HG02852 (cell line): ENCODE data around the gene RPL36A.

Source experiments
- ATAC-seq: cut with Tn5 transposase; IDR thresholded peaks from one replicate; pipeline ENCODE4 v1.9.1; 2021; ENCODE audit warnings: mild to moderate bottlenecking, moderate library complexity; ENCODE audit not compliant: unreplicated experiment

Gene RPL36A

GRCh38 chrX:101390664-101391525, at the start of gene RPL36A:
RPL36A (plus strand) TSS chrX:101391011; CDS start chrX:101391044, 33 bp downstream.
- ATAC-seq: peak; percentile 78

GRCh38 chrX:101347859-101348451, 42.9 kb upstream of the RPL36A start:
- ATAC-seq: peak; percentile 11

DNA sequence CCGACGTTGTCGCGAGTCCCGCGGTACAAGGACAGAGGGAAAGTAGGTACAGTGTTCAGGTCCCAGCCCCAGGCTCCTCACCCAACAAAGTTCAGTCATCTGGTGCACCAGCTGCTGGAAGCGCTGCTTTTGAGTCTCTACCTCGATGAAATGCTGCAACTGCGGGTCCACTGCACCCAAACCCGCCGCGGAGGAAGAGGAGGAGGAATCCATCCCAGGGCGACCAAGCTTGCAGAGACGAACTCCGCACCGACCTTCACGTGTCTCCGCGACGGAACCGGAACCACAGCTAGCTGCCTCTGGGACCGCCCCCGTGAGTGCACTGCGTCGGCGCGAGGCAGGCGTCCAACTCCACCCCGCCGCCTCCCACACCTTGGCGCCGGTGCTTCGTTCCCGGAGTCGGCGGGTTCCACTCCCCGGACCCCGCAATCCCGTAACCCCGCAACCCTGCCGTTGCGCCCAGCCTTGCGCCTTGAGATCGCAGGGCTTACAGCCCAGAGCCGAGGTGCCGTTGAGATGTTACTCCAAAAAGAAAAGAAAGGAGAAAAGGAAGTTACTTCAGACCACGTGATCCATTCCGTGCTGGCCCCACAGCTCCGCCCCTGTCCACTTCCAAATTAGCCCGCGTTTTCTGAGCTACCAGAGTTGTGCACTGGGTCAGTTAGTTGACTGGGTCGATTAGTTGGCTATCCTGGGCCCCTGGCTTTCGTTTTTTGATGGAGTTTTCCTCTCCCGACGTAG, 42.2 kb upstream of the RPL36A start, which contains the start of gene TIMM8A:
TSS of gene TIMM8A (minus strand) at position 291 of the 741 bp plus-strand sequence. CDS start at position 213, 78 bp downstream.
- ATAC-seq: peak; percentile 97

DNA sequence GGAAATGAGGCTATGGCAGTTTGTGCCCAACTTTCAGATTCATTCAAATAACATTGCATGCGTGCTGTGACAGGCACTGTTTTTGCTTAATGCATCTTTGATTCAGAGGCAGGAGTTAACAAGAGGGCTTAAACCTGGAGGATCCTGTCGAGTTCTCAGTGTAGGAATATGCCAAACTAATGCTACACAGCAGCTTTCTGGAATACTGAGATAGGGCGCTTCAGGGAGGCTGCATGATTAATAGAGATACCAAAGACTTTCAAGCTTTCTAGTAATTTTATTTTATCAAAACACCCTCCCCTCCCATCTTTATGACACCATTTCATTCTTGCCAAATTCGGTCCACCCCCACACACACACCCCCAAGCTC, 41.6 kb upstream of the RPL36A start:
- ATAC-seq: no peak

- no peak for ATAC-seq
Measured at GRCh38 chrX:101357166-101357795, 33.5 kb upstream of the RPL36A start.

GRCh38 chrX:101359966-101360365, 30.8 kb upstream of the RPL36A start:
- ATAC-seq: no peak

- ATAC-seq: no peak
Measured at GRCh38 chrX:101360390-101360789, 30.4 kb upstream of the RPL36A start.

- ATAC-seq: no peak
Measured at GRCh38 chrX:101362116-101362515, 28.7 kb upstream of the RPL36A start.

DNA sequence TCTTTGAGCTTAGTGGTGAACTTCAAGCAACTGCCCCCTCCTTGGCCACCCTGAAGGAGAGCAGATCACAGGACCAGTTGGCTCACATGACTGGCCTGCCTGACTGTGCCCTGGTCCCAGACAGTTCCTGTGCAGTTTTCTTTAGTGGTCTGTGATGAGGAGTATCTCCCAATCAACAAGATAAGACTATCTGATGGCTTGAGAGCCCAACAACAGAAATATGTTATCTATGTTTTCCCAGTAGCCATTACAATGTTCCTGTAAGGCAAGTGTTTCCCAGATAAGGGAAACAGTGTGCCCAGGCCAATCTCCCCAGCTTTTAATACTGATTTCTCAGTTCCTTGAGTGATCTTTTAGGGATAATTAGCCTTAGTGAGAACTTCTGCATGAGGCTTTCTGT, 28.1 kb upstream of the RPL36A start:
- no peak for ATAC-seq

GRCh38 chrX:101365301-101365795, 25.5 kb upstream of the RPL36A start:
- ATAC-seq: no peak

- ATAC-seq: no peak
Measured at GRCh38 chrX:101368800-101369199, 22.0 kb upstream of the RPL36A start.

GRCh38 chrX:101369687-101370086, 21.1 kb upstream of the RPL36A start:
- ATAC-seq: no peak

GRCh38 chrX:101370888-101371504, 19.8 kb upstream of the RPL36A start:
- ATAC-seq: peak; percentile 78

DNA sequence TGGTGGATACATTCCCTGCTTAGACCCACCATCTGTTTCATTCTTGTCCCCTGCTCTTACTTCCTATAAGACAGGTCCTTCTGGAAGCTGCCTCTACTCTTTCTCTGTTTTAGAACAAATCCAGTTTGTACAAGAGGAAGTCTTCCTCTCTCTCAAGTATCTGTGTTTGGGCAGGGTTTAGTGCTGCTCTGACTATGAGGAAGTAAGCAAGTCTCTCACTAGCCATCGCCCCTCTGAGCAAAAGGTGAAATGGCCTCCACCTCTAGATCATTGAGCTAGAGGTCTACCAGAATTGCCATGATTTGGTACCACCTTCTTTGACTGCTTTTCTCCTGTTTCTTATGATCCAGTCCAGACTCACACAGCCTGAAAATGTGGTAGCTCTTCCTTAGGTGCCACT, 13.3 kb upstream of the RPL36A start:
- no peak for ATAC-seq

DNA sequence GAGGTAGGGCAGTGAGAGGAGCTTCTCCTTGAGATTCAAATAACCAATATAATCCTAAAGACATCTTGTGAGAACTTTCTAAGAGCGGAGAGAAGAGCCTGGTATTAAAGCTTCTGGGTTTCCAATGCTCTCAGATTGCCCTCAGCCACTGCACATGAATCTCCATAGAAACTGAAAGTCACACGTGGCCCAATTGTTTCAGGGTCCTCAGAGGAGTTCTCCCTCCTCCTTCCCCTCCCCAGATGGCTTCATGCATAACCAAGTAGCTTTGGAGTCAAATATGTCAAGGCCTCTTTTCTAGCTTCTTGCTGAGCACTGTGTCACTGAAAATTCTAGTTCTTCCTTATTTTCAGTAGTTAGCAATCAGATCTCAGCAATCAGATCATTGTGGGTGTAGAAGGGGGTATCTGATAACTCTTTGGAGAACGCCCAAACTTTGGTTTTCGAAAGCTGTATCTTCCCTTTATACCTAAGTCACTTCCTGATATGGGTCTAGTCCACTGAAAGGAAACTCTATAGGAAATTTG, 7.1 kb upstream of the RPL36A start:
- ATAC-seq: peak; percentile 75

DNA sequence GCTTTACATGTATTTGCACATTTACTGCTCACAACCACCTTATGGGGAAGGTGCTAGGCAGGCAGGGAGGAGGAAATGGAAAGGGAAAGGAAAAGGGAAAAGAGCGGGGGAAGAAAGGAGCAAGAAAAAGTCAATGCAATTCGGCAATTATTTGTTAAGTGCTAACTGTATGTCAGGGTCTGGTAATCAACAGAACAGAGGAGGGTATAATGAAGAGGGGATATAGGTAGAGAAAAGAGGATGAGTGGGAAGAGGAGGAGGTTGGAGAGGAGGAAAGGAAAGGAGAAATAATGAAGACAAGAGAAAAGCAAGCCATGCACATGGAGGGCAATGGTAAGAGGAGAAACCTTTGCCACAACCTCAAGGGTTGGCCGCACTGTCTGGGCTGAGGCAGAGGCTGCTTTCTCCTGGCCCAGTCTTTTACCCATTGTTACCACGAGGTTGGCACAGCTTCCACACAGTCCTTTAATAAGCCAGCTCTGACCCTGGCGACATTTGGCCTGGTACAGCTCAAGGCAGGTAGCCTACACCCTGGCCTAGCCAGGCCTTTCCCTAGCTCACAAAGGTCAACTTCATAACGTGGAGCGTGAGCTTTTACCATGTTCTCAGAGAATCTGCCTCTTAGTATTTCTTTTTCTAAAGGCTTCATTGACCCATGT, 5.7 kb upstream of the RPL36A start:
- no peak for ATAC-seq

GRCh38 chrX:101385795-101386541, 4.8 kb upstream of the RPL36A start, which contains the start of gene BTK:
BTK (minus strand) TSS chrX:101386191; CDS start chrX:101375284, 10,907 bp downstream.
- ATAC-seq: peak; percentile 64

DNA sequence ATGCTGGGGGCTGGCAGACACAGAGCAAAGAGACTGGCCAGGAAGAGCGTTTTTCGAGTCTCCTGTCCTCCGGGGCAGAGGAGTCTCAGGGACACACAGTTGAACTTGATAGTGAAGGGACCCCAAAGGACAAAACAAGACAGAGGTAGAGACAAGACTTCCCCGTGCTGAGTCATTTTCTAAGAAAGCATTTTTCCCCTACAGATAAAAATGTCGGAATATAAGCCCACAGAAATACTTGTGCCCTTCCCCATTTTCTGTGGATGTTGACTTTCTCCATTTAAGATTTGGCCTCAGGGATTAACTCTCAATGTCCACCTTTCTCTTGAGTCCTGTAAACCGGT, 4.3 kb upstream of the RPL36A start:
- ATAC-seq: no peak

DNA sequence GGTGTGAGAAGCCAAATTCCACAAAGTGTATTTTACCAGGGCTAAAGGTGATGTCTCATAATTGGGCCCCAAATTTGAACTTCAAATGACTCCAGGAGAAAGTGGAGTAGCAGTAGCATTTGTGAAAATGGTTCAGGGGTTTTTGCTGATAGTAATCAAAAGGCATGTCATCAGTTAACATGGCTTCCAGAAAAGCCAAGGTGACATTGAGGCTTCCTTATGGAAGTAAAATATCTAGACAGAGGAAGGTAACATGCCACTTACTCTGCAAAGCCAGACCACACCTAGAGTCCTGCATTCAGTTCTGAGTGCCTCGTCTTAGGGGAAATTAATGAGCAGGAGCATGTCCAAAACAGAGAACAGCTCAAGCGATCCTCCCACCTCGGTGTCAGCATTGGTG, 2.2 kb upstream of the RPL36A start:
- no peak for ATAC-seq
